Fibroblast of pulmonary artery (primary cell): ENCODE data around the gene FBRSL1.

ENCODE experiments used
- DNase-seq: peaks from one replicate; pipeline ENCODE4 v3.0.0-alpha.2; 2010; ENCODE audit warnings: low read depth
- H3K4me3 ChIP-seq: replicated peaks from 2 replicates; pipeline ENCODE4 v1.5.1; 2011; ENCODE audit warnings: low read depth, mild to moderate bottlenecking, control low read depth, low read length, moderate library complexity
- CTCF ChIP-seq: IDR thresholded peaks from 2 replicates; pipeline ENCODE4 v1.5.1; 2011; ENCODE audit warnings: mild to moderate bottlenecking, control low read depth, low read length, inconsistent platforms; ENCODE audit errors: missing control alignments

FBRSL1 gene

GRCh38 chr12:132481345-132481744 lies 8.6 kb upstream of the FBRSL1 start:
- no peak for DNase-seq
- no peak for TF ChIP-seq CTCF
- H3K4me3 ChIP-seq = no peak overlapping the region

GRCh38 chr12:132481771-132482745 lies 7.9 kb upstream of the FBRSL1 start:
- H3K4me3 ChIP-seq = no peak overlapping the region
- no peak for TF ChIP-seq CTCF
- DNase-seq = no peak

GRCh38 chr12:132482771-132483170 lies 7.2 kb upstream of the FBRSL1 start:
- no peak for DNase-seq
- no peak overlapping the region for H3K4me3 ChIP-seq
- TF ChIP-seq CTCF = no peak

GRCh38 chr12:132483208-132483607 lies 6.7 kb upstream of the FBRSL1 start:
- no peak overlapping the region for H3K4me3 ChIP-seq
- TF ChIP-seq CTCF = no peak
- no peak for DNase-seq

- H3K4me3 ChIP-seq = no peak overlapping the region
- TF ChIP-seq CTCF = no peak
- no peak for DNase-seq
These were observed 6.3 kb upstream of the FBRSL1 start for GRCh38 chr12:132483612-132484011.

GRCh38 chr12:132484183-132484890 lies 5.6 kb upstream of the FBRSL1 start:
- DNase-seq = no peak
- H3K4me3 ChIP-seq = no peak overlapping the region
- no peak for TF ChIP-seq CTCF
